HG03108 (cell line): Measurements from ENCODE around the gene GPHN.

Experiments
- ATAC-seq: cut with Tn5 transposase; IDR thresholded peaks from one replicate; pipeline ENCODE4 v1.9.1; 2021; ENCODE audit warnings: moderate library complexity; ENCODE audit not compliant: unreplicated experiment

GPHN gene

DNA sequence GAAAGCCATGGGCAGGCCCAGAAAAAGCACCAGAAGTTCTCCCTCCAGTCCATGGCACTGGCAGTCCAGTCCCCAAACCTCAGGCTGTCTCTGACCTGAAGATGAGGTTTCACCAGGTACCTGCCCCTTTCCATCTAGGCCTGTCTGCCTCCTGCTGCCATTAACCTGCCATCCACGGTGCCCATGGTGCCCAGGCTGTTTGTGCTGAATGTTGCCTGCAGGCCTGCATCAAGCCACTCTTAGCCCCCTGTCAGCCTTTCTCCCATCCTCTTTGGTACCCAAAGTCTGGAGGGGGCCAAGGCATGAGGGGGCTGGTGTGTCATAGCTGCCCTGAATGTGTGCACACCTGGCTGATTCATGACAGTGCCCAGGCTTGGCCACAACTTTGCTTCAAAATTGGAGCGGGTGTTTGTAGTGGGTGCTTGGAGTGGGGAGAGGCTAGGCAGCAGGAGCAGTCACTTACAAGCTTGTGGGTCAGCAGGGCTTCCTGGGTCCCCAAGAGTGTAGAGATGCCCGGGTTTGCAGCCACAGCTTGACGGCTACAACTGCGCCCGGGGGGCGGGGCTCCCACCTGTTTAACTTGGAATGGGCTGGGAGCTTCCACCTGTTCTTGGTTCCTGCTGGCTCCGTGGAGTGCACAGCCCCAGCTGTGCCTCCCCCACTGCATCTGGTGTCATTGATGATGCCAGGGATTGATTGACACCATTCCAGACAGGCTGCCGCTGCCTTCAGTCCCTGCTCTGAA, 88.5 kb downstream of the GPHN start:
- no peak for ATAC-seq

DNA sequence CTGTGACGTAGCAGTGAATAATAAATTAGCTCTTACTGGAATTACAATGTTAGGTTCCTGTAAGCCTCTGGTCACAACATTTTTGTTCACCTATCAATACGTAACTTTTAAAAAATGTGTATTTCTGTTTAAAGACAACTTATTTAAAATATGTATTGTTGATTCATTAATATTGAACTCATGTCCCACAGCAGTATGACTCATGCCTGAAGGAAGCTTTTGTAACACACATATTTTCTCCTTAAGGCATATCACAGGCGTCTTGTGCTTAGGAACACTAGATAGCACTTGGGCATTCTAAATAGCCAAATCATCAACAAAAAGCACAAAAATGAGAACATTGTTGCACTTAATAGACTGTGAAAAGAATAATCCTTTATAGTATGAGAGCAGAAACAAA, 92.5 kb downstream of the GPHN start:
- ATAC-seq = no peak

DNA sequence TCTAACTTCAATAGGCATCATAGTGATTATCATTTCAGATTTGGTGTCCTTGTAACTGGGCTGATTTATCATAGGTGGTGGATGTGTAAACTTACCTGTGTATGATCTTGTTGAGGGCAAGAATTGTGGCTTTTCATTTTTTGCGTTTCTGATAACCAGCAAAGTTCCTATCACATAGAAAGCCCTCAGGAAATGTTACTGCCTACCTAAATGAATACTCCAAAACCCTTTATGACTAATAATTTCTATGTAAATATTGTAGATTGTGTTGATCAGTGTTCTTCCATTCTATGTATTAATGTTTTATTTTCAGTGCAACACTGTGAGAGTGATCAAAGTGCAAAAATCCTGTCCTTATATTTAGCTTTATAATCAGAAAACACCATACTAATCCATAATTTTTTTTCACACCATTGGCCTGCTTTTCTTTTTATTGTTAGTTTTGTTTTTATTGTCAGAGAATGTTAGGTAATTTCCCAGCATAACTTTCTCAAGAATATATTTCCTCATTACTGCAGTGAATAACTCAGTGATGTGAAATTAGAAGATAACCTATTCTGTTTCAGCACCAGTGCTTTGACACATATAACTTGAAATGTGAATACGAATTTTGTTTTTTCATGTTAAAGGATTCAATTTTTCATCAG, 94.1 kb downstream of the GPHN start:
- no peak for ATAC-seq

DNA sequence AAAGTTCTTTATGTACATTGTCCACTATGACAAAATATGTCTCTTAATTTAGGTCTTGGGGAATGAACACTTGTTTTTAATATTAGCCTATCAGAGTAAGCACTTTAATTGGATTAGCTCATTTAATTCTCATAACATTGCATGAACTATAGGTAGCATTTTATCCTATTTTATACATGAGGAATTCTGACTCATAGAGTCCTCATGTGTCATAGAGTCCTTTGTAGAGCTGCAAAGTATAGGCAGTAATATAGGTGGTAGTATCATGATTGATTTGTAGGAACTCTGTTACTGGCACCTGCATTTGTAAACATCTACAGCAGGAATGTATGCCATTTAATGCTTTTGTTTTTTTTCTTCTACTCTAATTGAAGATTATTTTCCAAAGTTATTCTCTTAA, 96.0 kb downstream of the GPHN start:
- no peak for ATAC-seq

DNA sequence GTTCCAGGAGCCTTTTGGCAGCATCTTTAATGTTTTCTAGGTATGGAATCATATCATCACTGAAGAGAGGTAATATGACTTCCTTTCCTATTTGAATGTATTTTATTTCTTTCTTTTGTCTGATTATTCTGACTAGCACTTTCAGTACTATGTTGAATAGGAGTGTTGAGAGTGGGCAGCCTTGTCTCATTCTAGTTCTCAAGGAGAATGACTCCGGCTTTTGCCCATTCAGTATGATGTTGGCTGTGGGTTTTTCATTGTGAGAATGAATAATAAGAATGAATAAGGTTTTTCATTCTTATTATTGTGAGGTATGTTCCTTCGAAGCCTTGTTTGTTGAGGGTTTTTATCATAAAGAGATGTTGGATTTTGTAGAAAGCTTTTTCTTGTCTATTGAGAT, 98.9 kb downstream of the GPHN start:
- no peak for ATAC-seq

DNA sequence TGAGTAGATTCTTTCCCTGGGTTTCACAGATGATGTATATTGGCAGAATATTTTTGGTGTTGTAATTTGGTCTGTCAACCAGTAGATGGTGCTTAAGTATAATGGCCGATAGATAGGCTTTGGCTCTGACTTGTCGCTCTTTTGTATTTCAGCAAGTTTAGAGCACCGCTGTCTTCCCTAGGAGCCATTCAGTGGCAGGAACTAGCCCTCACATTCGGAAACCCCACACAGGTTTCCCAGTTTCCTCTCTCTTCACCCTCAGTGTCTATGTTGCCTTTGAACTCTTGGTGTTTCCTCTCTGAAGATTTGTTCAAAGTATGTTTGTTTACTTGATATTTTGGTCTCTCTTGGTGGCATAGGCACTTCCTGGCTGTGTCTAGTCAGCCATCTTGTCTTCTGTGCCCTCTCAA, 102.2 kb downstream of the GPHN start:
- no peak for ATAC-seq

- no peak for ATAC-seq
Measured at GRCh38 chr14:66613344-66613743, 105.4 kb downstream of the GPHN start.

- ATAC-seq = no peak
Measured at GRCh38 chr14:66619952-66620351, 112.0 kb downstream of the GPHN start.

DNA sequence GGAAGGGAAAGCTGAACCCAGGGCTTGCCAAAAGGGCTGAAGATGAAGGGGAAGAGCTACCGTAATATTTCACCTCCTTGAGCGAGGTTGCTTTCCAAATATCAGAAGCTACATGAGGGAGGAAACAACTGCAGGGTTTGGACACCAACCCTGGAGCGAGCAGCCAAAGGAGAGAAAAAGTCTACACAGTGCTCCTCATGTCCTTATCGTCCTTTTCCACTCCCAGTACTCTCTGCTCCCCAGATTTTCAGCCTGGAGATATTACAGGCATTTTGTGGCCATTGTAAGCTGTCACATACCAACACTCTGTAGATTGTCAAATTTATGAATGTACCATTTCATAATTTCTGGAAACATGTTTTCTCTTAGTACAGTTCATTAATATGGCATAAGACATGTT, 115.9 kb downstream of the GPHN start:
- ATAC-seq = no peak

GRCh38 chr14:66624336-66624937, 116.5 kb downstream of the GPHN start:
- ATAC-seq = no peak

DNA sequence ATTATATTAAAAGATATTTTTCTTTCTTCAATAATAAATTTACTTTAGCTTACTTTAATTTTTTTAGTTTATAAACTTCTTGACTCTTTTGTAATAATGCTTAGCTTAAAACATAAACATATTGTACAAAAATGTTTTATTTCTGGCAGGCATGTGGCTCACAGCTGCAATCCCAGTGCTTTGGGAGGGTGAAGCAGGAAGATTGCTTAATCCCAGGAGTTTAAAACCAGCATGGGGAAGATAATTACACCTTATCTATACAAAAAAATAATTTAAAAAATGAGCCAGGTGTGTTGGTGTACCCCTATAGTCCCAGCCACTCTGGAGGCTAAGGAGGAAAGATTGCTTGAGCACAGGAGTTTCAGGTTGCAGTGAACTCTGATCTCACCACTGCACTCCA, 120.7 kb downstream of the GPHN start:
- ATAC-seq = no peak

- no peak for ATAC-seq
Measured at GRCh38 chr14:66629499-66629898, 121.6 kb downstream of the GPHN start.

- no peak for ATAC-seq
Measured at GRCh38 chr14:66634876-66635275, 126.9 kb downstream of the GPHN start.

- ATAC-seq = no peak
Measured at GRCh38 chr14:66635435-66635834, 127.5 kb downstream of the GPHN start.

GRCh38 chr14:66636240-66636639, 128.3 kb downstream of the GPHN start:
- no peak for ATAC-seq

GRCh38 chr14:66638689-66639088, 130.7 kb downstream of the GPHN start:
- ATAC-seq = no peak

GRCh38 chr14:66641861-66642635, 134.1 kb downstream of the GPHN start:
- no peak for ATAC-seq

DNA sequence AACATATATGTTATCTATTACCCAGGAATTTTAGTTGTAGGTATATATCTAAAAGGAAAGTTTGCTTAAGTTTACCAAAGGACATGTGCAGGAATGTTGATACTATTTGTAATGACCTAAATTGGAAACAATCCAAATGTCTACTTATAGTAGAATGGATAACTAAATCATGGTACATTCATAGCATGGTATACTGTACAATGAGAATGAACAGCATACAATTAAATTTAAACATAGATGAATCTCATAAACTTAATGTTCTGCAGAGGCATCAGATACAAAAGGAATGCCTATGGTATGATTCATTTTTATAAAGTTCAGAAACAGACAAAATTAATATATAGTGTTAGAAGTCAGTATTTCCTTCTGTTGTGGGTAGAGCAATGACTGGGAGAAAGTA, 135.4 kb downstream of the GPHN start:
- no peak for ATAC-seq

GRCh38 chr14:66645716-66646115, 137.8 kb downstream of the GPHN start:
- no peak for ATAC-seq

- ATAC-seq = peak; percentile 56
Measured at GRCh38 chr14:66649498-66649897, 141.6 kb downstream of the GPHN start.

- ATAC-seq = no peak
Measured at GRCh38 chr14:66650491-66650911, 142.6 kb downstream of the GPHN start.
